K562 (cell line): ENCODE measurements around the gene ANXA2. TPM values are rescaled to one million over a fixed set of nuclear protein-coding genes. Genes with fewer than 3 reads are reported as not detected.

ENCODE experiments used
- RBM39 ChIP-seq: fragments of 200-400 bp; formaldehyde crosslinking; optimal IDR thresholded peaks from 2 replicates; pipeline ENCODE3; 2018; ENCODE audit warnings: low read depth, low read length
- TBP ChIP-seq: optimal IDR thresholded peaks from 2 replicates; pipeline ENCODE3; 2011; ENCODE audit warnings: low read depth, low read length, improper control_type of control experiment
- ZBTB40 ChIP-seq, 2 experiments: fragments of 450-650 bp in 1 of 2; sonication (generic) in 1 of 2; formaldehyde crosslinking in 1 of 2; IDR thresholded peaks; 2 replicates each; pipeline versions ENCODE4 v1.7.1 to v1.9.0; 2016 to 2022; ENCODE audit warnings: inconsistent platforms in 1 of 2, mild to moderate bottlenecking in 1 of 2, missing genetic modification reagents in 1 of 2
- polyA plus RNA-seq, 8 experiments: library from polyadenylated mRNA; depleted of rRNA in 4 of 8; stranded (reverse) in 5 of 8; unstranded in 3 of 8; fragments of >200 nt; fragmentation: Nextera tagmentation in 2 of 8; fragmentation: Illumina TruSeq in 1 of 8; extraction: Ambion mirVana in 2 of 8; extraction: Trizol in 1 of 8; gene quantifications; 2 replicates each; pipeline versions ENCODE4 v1.2.1 to v1.2.3, GENCODE V29; 2011 to 2014; ENCODE audit warnings: inconsistent platforms in 1 of 8, missing spikeins in 1 of 8
- total RNA-seq, 7 experiments: library from RNA; depleted of rRNA in 6 of 7; stranded (reverse); fragments of >200 nt in 6 of 7; fragmentation: Illumina TruSeq in 2 of 7; extraction: Trizol in 2 of 7; gene quantifications; 2 replicates each; pipeline versions ENCODE4 v1.2.1 to v1.2.3, GENCODE V29; 2011 to 2021; ENCODE audit warnings: low replicate concordance in 1 of 7

Gene ANXA2
- total and polyA plus RNA-seq, 9 of the 15 experiments (the other 6 are each of a cell fraction or from before 2014, with no cell fraction given), result 301 to 1,102 (median 452) TPM

DNA sequence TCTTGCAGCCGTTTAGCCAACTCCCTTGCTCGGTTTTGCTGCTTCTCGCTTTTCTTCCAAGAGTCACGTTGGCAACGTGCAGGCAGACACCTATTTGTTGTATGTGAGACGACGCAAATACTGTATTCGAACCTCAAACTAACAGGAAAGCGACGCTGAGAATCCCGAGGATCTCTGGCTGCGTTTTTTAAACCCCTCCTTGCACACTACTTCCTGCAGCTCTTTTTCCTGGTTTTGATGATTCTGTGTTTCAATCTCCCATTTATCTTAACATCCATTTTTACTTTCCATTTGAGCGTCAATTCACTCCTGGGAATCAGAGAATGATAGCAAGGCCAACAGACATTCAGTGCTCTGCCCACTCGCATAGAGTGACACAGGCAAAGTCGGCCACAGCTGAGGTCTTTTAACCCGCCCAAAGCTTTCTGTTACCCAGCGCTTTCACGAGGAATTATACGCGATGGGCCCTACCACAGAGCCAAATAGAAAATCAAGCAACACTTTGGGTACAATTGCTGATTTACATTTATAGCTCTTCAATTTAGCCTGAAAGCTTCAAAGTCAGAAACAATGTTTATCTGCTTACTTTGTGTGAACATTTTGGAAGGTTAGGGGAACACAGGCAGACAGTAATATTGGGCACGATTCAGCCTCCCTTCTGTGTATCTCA, 1.6 kb upstream of the ANXA2 start (continued):
- TF ChIP-seq ZBTB40 (IDR thresholded peaks at IDR 0.05) (0 out of 2 replicates have a peak, but pooled peaks have one; percentile 18), ZBTB40 (CRISPR knock-in tag; IDR thresholded peaks at IDR 0.05) (no peak), TBP (no peak), RBM39 (no peak)
